ENCODE measurements around the gene WEE1. TPM values are rescaled to one million over a fixed set of nuclear protein-coding genes. Genes with fewer than 3 reads are reported as not detected.
A peak's percentile ranks its signal among the peaks of the same experiment; 100 is the strongest.

Gene WEE1
- 32.8 and 41.3 TPM in 2 replicates for polyA plus RNA-seq (2011; rRNA removed)
- 13.2 and 15.5 TPM in 2 replicates for polyA plus RNA-seq (2012; cell fraction: cytosol; rRNA removed)
- polyA plus RNA-seq (2012; cell fraction: nucleus; rRNA removed), result 24.6 and 34.6 TPM in 2 replicates
- 18.6 to 19.5 TPM (median 18.6 TPM) in 3 replicates for polyA plus RNA-seq (2017; fragmentation: RNase III; extraction: RNeasy Plus Mini Kit Qiagen cat#74134 plus additional on column Dnase treatment)
- polyA minus RNA-seq (2011; rRNA and poly(A)+ RNA removed), result 20.2 and 32.0 TPM in 2 replicates

DNA sequence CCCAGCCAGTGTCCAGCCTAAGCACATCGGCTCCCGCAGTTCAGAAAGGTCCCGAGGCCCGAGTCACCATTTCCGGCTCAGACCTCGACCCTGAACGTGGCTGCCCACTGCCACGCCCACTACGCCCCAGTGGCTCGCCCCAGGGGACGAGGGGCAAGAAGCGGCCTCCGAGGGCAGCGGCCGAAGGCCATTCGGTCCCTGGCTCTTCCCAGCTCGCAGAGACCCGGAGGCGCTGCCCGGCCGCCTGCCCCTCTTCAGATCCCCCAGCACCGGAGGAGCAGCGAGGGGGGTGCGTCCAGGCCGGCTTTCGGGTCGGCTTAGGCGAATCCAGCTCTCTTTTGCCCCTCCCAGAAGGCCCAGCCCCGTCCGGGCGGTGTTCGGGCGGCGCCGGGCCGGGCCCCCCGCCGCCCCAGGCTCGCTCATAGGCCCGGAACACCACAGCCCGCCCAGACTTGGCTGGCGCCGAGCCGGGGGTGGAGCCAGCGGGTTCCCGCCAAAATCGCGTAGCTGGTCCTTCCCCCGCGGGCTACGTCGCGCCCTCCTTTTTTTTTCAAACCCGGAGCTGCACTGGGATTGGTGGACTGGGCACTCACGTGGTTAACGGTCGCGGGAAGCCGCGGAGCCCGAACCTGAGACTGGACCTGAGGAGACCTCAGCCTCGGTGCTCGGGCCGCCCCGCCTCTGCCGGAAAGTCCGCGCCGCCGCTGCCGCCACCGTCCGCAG, at the start of gene WEE1:
TSS of gene WEE1 (plus strand) at position 619 of the 723 bp plus-strand sequence. CDS start 264 bp downstream, outside the sequence.
- TF ChIP-seq, protein P1, sequence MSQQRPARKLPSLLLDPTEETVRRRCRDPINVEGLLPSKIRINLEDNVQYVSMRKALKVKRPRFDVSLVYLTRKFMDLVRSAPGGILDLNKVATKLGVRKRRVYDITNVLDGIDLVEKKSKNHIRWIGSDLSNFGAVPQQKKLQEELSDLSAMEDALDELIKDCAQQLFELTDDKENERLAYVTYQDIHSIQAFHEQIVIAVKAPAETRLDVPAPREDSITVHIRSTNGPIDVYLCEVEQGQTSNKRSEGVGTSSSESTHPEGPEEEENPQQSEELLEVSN (IDR thresholded peaks at IDR 0.05; ENCODE audit: borderline replicate concordance, low read depth), result peak; percentile 78
- TF ChIP-seq TP53 (CRISPR knock-in tag; IDR thresholded peaks at IDR 0.05), result peak; percentile 6; the same call in 1 of the 2 replicates
- TF ChIP-seq, protein P2, sequence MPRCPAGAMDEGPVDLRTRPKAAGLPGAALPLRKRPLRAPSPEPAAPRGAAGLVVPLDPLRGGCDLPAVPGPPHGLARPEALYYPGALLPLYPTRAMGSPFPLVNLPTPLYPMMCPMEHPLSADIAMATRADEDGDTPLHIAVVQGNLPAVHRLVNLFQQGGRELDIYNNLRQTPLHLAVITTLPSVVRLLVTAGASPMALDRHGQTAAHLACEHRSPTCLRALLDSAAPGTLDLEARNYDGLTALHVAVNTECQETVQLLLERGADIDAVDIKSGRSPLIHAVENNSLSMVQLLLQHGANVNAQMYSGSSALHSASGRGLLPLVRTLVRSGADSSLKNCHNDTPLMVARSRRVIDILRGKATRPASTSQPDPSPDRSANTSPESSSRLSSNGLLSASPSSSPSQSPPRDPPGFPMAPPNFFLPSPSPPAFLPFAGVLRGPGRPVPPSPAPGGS (IDR thresholded peaks at IDR 0.05), result peak; percentile 33; the same call in 1 of the 3 replicates
- TF ChIP-seq, protein P3, sequence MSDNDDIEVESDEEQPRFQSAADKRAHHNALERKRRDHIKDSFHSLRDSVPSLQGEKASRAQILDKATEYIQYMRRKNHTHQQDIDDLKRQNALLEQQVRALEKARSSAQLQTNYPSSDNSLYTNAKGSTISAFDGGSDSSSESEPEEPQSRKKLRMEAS (IDR thresholded peaks at IDR 0.05), result peak; percentile 77; the same call in 1 of the 2 replicates
- TF ChIP-seq PHF8 (IDR thresholded peaks at IDR 0.05; ENCODE audit: borderline replicate concordance, low read depth), result peak; percentile 66; the same call in 1 of the 2 replicates
- no peak for TF ChIP-seq FOSL2 (IDR thresholded peaks at IDR 0.05)
- no peak for TF ChIP-seq FOSL2 (CRISPR knock-in tag; IDR thresholded peaks at IDR 0.05)
- no peak for TF ChIP-seq MAFK (IDR thresholded peaks at IDR 0.05; ENCODE audit: partially characterized antibody)
- TF ChIP-seq, protein P4, sequence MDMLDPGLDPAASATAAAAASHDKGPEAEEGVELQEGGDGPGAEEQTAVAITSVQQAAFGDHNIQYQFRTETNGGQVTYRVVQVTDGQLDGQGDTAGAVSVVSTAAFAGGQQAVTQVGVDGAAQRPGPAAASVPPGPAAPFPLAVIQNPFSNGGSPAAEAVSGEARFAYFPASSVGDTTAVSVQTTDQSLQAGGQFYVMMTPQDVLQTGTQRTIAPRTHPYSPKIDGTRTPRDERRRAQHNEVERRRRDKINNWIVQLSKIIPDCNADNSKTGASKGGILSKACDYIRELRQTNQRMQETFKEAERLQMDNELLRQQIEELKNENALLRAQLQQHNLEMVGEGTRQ (IDR thresholded peaks at IDR 0.05), result peak; percentile 85
- peak; percentile 27 to 73; a peak in 3 of 5 replicates for TF ChIP-seq JUN (IDR thresholded peaks at IDR 0.05)
- TF ChIP-seq CBX2 (IDR thresholded peaks at IDR 0.05; ENCODE audit: borderline replicate concordance, low read depth), result no peak
- peak; percentile 47 for TF ChIP-seq POLR2A (IDR thresholded peaks at IDR 0.05; ENCODE audit: low read length)
- peaks cover 53% of the 10 kb centered on the region for H3K4me1 ChIP-seq
- peak; percentile 82 to 93 for ATAC-seq
- peak; percentile 96 to 99 for DNase-seq (ENCODE audit: low read depth in 1 of 2, low spot score in 1 of 2)
- POLR2A ChIA-PET, result interaction anchor here (0.9 to 3.7 kb wide), 9 partner anchors 9 to 732 kb away, joined by 3 to 46 read pairs (median 4); partner anchors contain the start of genes ADM, SWAP70 and ZNF143
- H3K9me3 ChIP-seq, result no peaks in the 10 kb centered on the region
- FAIRE-seq, result no peak
- H3K4me3 ChIP-seq, result peak within 1 kb of the TSS; percentile 89
- peak within 1 kb of the TSS; percentile 95 for H3K27ac ChIP-seq
- CTCF ChIA-PET, result interaction anchor here (0.6 to 1.7 kb wide), 7 partner anchors 34 to 407 kb away, joined by 3 to 10 read pairs (median 5); no protein-coding TSS in a partner anchor
- peak within 1 kb of the TSS; percentile 83 for H3K4me2 ChIP-seq
- 2% methylated on average over 26 of the region's 73 CpGs for WGBS (ENCODE audit: missing lambda C conversion rate)

DNA sequence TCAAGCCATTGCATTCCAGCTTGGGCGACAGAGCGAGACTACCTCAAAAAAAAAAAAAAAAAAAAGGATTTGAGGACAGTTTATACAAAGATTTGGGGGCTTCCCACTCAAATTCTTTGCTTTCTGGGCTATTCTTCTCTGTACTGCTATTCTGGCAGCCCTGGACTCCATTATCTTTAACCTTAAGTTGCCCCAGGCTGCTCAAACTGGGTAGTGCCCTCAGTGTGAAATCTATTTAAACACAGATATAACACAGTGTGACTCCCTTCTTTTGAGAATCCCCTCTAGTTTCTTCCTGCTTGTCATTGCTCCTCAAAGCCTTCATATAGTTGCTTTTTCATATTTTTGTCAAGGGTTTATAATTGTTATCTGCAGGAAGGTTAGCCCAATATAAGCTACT, 49.5 kb upstream of the WEE1 start:
- Histone ChIP-seq H3K27ac (no peak overlapping the region), H3K4me3 (no peak overlapping the region), H3K9me3 (no peaks in the 10 kb centered on the region), H3K4me1 (peaks cover 25% of the 10 kb centered on the region), H3K4me2 (no peak overlapping the region)
- FAIRE-seq (no peak), DNase-seq (ENCODE audit: low read depth in 1 of 2, low spot score in 1 of 2) (no peak), ATAC-seq (no peak)
- TF ChIP-seq ZSCAN20 (CRISPR knock-in tag; IDR thresholded peaks at IDR 0.05) (no peak), HOXB5 (CRISPR knock-in tag; IDR thresholded peaks at IDR 0.05) (no peak)
- 86% methylated on average over 2 of the region's 2 CpGs for WGBS (ENCODE audit: missing lambda C conversion rate)
- ChIA-PET CTCF (interaction anchor here (3.1 to 5.3 kb wide), 2 partner anchors 11 to 90 kb away, joined by 15 to 25 read pairs; no protein-coding TSS in a partner anchor), POLR2A (no interaction called here)

DNA sequence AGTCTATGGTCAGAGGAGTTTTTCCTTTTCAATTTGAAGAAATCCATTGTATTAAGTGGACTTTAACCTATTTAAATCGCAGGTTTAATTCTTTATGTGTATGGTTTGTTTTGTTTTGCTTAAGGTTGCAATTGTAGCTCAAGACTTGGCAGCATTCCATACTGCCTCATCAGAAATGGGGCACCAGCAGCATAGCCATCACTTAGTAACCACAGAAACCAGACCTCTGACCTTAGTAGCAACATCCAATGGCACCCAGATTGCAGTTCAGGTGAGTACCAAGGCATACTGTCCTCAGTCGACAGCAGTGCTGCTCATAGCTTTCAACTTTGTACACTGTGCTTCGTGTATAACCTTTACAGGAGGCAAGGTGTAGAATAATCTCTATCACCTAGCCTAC, 48.4 kb upstream of the WEE1 start:
- Histone ChIP-seq H3K27ac (no peak overlapping the region), H3K4me3 (no peak overlapping the region), H3K4me2 (no peak overlapping the region), H3K4me1 (peaks cover 36% of the 10 kb centered on the region), H3K9me3 (no peaks in the 10 kb centered on the region)
- POLR2A ChIA-PET, result no interaction called here
- WGBS (ENCODE audit: missing lambda C conversion rate), result 83% methylated on average over 3 of the region's 3 CpGs
- FAIRE-seq, result no peak
- TF ChIP-seq, protein P5, sequence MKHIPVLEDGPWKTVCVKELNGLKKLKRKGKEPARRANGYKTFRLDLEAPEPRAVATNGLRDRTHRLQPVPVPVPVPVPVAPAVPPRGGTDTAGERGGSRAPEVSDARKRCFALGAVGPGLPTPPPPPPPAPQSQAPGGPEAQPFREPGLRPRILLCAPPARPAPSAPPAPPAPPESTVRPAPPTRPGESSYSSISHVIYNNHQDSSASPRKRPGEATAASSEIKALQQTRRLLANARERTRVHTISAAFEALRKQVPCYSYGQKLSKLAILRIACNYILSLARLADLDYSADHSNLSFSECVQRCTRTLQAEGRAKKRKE (CRISPR knock-in tag; IDR thresholded peaks at IDR 0.05; ENCODE audit: low read depth), result no peak
- TF ChIP-seq NFE2L2 (conservative IDR thresholded peaks at IDR 0.05; ENCODE audit: low read length), result no peak
- TF ChIP-seq, protein P3 (IDR thresholded peaks at IDR 0.05), result no peak
- TF ChIP-seq, protein P6, sequence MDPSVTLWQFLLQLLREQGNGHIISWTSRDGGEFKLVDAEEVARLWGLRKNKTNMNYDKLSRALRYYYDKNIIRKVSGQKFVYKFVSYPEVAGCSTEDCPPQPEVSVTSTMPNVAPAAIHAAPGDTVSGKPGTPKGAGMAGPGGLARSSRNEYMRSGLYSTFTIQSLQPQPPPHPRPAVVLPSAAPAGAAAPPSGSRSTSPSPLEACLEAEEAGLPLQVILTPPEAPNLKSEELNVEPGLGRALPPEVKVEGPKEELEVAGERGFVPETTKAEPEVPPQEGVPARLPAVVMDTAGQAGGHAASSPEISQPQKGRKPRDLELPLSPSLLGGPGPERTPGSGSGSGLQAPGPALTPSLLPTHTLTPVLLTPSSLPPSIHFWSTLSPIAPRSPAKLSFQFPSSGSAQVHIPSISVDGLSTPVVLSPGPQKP (IDR thresholded peaks at IDR 0.05; ENCODE audit: low read depth, low read length), result no peak
- no peak for TF ChIP-seq RFX5 (IDR thresholded peaks at IDR 0.05)
- no peak for TF ChIP-seq POLR2AphosphoS2 (conservative IDR thresholded peaks at IDR 0.05; ENCODE audit: low read length)
- no peak for TF ChIP-seq JUN (IDR thresholded peaks at IDR 0.05)
- no peak for TF ChIP-seq KDM5A (IDR thresholded peaks at IDR 0.05)
- TF ChIP-seq CEBPB (IDR thresholded peaks at IDR 0.05), result no peak
- CTCF ChIA-PET, result interaction anchor here (3.1 to 5.3 kb wide), 2 partner anchors 10 to 89 kb away, joined by 15 to 25 read pairs; no protein-coding TSS in a partner anchor
- ATAC-seq, result no peak
- no peak for DNase-seq (ENCODE audit: low read depth in 1 of 2, low spot score in 1 of 2)
